Stomach (tissue), 9 donors: ENCODE data around the gene NDUFAF3. TPM values are rescaled to one million over a fixed set of nuclear protein-coding genes. Genes with fewer than 3 reads are reported as not detected.

Experiments
- DNase-seq, 2 donors: peaks; one replicate each; pipeline versions ENCODE4 v3.0.0 to v3.0.0-alpha.2; 2013 to 2019
- H3K27ac ChIP-seq, 5 donors: fragments of 200-600 bp in 4 of 5; sonication (generic) in 4 of 5; one replicate each; pipeline ENCODE4 v1.5.1; 2013 to 2019; ENCODE audit warnings: mild to moderate bottlenecking in 1 of 5, moderate library complexity in 1 of 5
- H3K27me3 ChIP-seq, 3 donors: fragments of 200-600 bp; sonication (generic); one replicate each; pipeline ENCODE4 v1.5.1; 2017 to 2019; ENCODE audit warnings: mixed run types in 1 of 3
- H3K36me3 ChIP-seq, 4 donors: fragments of 200-600 bp; sonication (generic); 1 replicate in 3 of 4; 2 replicates in 1 of 4; pipeline ENCODE4 v1.5.1; 2016 to 2019
- H3K4me1 ChIP-seq, 4 donors: fragments of 200-600 bp; sonication (generic); one replicate each; pipeline ENCODE4 v1.5.1; 2016 to 2019
- H3K4me3 ChIP-seq, 4 donors: fragments of 200-600 bp; sonication (generic) in 3 of 4; one replicate each; pipeline ENCODE4 v1.5.1; 2016 to 2019; ENCODE audit warnings: mild to moderate bottlenecking in 1 of 4
- H3K9me3 ChIP-seq, 4 donors: fragments of 200-600 bp; sonication (generic); one replicate each; pipeline ENCODE4 v1.5.1; 2016 to 2019
- EP300 ChIP-seq: sonication (generic); formaldehyde crosslinking; IDR thresholded peaks from one replicate; pipeline ENCODE4 v1.6.1; 2017; ENCODE audit warnings: antibody characterized with exemption
- POLR2A ChIP-seq, 4 donors: fragments of 450-650 bp; IDR thresholded peaks; one replicate each; pipeline ENCODE4 v1.6.1; 2016; ENCODE audit warnings: antibody characterized with exemption in 4 of 4, control low read depth in 2 of 4, mild to moderate bottlenecking in 1 of 4, moderate library complexity in 1 of 4
- POLR2AphosphoS5 ChIP-seq, 3 donors: sonication (generic); formaldehyde crosslinking; IDR thresholded peaks; one replicate each; pipeline ENCODE4 v1.6.1; 2016; ENCODE audit warnings: antibody characterized with exemption in 3 of 3
- WGBS, 5 donors: extraction: QIAGEN DNeasy Blood & Tissue Kit in 3 of 5; methylation state at CpG; one replicate each; pipeline versions ENCODE4 v1.1.5 to v1.1.7; 2013 to 2018; 5-methylcytosine and 5-hydroxymethylcytosine counted together
- intact Hi-C: fragments of 100-400 bp; cut with DNase I; formaldehyde crosslinking; loops from one replicate; pipeline ENCODE4 v1.15.1; 2023; ENCODE audit warnings: low total_unique reads
- polyA plus RNA-seq, 3 donors: library from polyadenylated mRNA; stranded (reverse); fragments of 200-250 nt; gene quantifications; one replicate each; pipeline ENCODE4 v1.2.3, GENCODE V29; 2013
- total RNA-seq, 5 donors: library from RNA; depleted of rRNA; stranded (reverse); fragments of >200 nt; gene quantifications; one replicate each; pipeline versions ENCODE4 v1.1.0 to v1.2.3, GENCODE V29; 2014 to 2016
- TF ChIP-seq, protein P1 (sequence below), 7 experiments: fragments of 450-650 bp in 4 of 7; fragments of 200-600 bp in 3 of 7; sonication (generic) in 3 of 7; IDR thresholded peaks; one replicate each; pipeline ENCODE4 v1.5.1; 2016 to 2019; ENCODE audit warnings: antibody characterized with exemption in 7 of 7, control low read depth in 2 of 7, mild to moderate bottlenecking in 1 of 7
- donor health status: healthy with polysubstance abuse.
- donor health status: Bipolar disorder and iron deficiency.
- donor health status: healthy.

Gene NDUFAF3
- total and polyA plus RNA-seq, 8 donors: 41.3 to 105 (median 61.3) TPM

- H3K27me3 ChIP-seq: no peaks in the 10 kb centered on the region
- H3K27ac ChIP-seq: peak overlapping the region; percentile 98 to 100 (median 99)
- WGBS, 5 donors: 1 to 3% (median 1%) methylated on average over 25 to 51 of the region's 51 CpGs
- peak; percentile 75 for DNase-seq
- TF ChIP-seq POLR2A (IDR thresholded peaks at IDR 0.05) (no peak), POLR2AphosphoS5 (IDR thresholded peaks at IDR 0.05) (no peak), EP300 (no peak)
- TF ChIP-seq, protein P1, sequence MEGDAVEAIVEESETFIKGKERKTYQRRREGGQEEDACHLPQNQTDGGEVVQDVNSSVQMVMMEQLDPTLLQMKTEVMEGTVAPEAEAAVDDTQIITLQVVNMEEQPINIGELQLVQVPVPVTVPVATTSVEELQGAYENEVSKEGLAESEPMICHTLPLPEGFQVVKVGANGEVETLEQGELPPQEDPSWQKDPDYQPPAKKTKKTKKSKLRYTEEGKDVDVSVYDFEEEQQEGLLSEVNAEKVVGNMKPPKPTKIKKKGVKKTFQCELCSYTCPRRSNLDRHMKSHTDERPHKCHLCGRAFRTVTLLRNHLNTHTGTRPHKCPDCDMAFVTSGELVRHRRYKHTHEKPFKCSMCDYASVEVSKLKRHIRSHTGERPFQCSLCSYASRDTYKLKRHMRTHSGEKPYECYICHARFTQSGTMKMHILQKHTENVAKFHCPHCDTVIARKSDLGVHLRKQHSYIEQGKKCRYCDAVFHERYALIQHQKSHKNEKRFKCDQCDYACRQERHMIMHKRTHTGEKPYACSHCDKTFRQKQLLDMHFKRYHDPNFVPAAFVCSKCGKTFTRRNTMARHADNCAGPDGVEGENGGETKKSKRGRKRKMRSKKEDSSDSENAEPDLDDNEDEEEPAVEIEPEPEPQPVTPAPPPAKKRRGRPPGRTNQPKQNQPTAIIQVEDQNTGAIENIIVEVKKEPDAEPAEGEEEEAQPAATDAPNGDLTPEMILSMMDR (IDR thresholded peaks at IDR 0.05): no peak
- peak overlapping the region; percentile 77 to 94 (median 85) for H3K4me3 ChIP-seq
- peaks cover 44 to 76% (median 74%) of the 10 kb centered on the region in 4 donors for H3K4me1 ChIP-seq
- no peaks in the 10 kb centered on the region for H3K9me3 ChIP-seq
- H3K36me3 ChIP-seq: peaks cover 27 to 41% (median 40%) of the 10 kb centered on the region in 4 donors
- intact Hi-C loops: no loop called here
Observed at GRCh38 chr3:49020330-49021212, 1.4 kb upstream of the NDUFAF3 start.

GRCh38 chr3:49021213-49021812 lies 608 bp upstream of the NDUFAF3 start:
- H3K27ac ChIP-seq: peak overlapping the region; percentile 98 to 100 (median 99)
- TF ChIP-seq POLR2AphosphoS5 (IDR thresholded peaks at IDR 0.05): peak; percentile 92 to 100 (median 98)
- TF ChIP-seq, protein P1 (IDR thresholded peaks at IDR 0.05): no peak
- TF ChIP-seq POLR2A (IDR thresholded peaks at IDR 0.05): peak in 2 of 4 donors; percentile 99
- TF ChIP-seq EP300: no peak
- peaks cover 30 to 41% (median 40%) of the 10 kb centered on the region in 4 donors for H3K36me3 ChIP-seq
- peak overlapping the region; percentile 77 to 94 (median 85) for H3K4me3 ChIP-seq
- 0 to 2% (median 1%) methylated on average over 15 to 60 of the region's 60 CpGs for WGBS, 5 donors
- DNase-seq: peak; percentile 100
- peaks cover 44 to 79% (median 77%) of the 10 kb centered on the region in 4 donors for H3K4me1 ChIP-seq
- H3K27me3 ChIP-seq: no peaks in the 10 kb centered on the region
- intact Hi-C loops: no loop called here
- no peaks in the 10 kb centered on the region for H3K9me3 ChIP-seq

GRCh38 chr3:49022688-49023171 lies 809 bp downstream of the NDUFAF3 start:
- peak in 1 of 2 donors; percentile 36 for DNase-seq
- Histone ChIP-seq H3K4me3 (peak overlapping the region; percentile 77 to 94 (median 85)), H3K36me3 (peaks cover 36 to 48% (median 46%) of the 10 kb centered on the region in 4 donors), H3K9me3 (no peaks in the 10 kb centered on the region), H3K4me1 (peaks cover 35 to 73% (median 68%) of the 10 kb centered on the region in 4 donors), H3K27ac (peak overlapping the region; percentile 98 to 100 (median 99)), H3K27me3 (no peaks in the 10 kb centered on the region)
- 5 to 24% (median 11%) methylated on average over 6 to 12 of the region's 12 CpGs for WGBS, 5 donors
- intact Hi-C loops: no loop called here
- TF ChIP-seq, protein P1 (IDR thresholded peaks at IDR 0.05): no peak
- TF ChIP-seq EP300 (no peak), POLR2A (IDR thresholded peaks at IDR 0.05) (no peak), POLR2AphosphoS5 (IDR thresholded peaks at IDR 0.05) (no peak)

DNA sequence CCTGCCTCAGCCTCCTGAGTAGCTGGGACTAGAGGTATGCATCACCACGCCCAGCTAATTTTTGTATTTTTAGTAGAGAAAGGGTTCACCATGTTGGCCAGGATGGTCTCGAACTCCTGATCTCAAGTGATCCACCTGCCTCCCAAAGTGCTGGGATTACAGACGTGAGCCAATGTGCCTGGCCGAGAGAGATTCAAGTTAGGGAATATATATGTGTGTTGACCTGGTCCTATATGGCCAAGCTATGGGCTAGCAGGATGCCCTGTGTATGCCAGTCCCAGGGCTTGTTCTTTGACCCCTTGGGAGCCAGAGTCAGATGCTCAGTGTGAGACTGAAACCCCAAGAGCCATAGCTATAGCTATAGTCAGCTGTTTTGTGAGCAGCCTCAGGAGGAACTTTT lies 1.9 kb downstream of the NDUFAF3 start:
- Histone ChIP-seq H3K9me3 (no peaks in the 10 kb centered on the region), H3K27me3 (no peaks in the 10 kb centered on the region), H3K27ac (no peak overlapping the region), H3K4me1 (peaks cover 40 to 79% (median 71%) of the 10 kb centered on the region in 4 donors), H3K4me3 (peak overlapping the region in 1 of 4 donors; percentile 94), H3K36me3 (peaks cover 36 to 48% (median 46%) of the 10 kb centered on the region in 4 donors)
- TF ChIP-seq POLR2A (IDR thresholded peaks at IDR 0.05): no peak
- TF ChIP-seq, protein P1 (IDR thresholded peaks at IDR 0.05): no peak
- no peak for TF ChIP-seq EP300
- TF ChIP-seq POLR2AphosphoS5 (IDR thresholded peaks at IDR 0.05): no peak
- 85 to 93% (median 88%) methylated on average over 4 of the region's 4 CpGs for WGBS, 5 donors
- intact Hi-C loops: no loop called here
- peak in 1 of 2 donors; percentile 5 for DNase-seq
